H1 (cell line): Measurements from ENCODE around the gene VGLL1. TPM values are rescaled to one million over a fixed set of nuclear protein-coding genes. Genes with fewer than 3 reads are reported as not detected.

Experiments
- CTCF ChIA-PET: fragments of 300-600 bp; sonication (Branson Sonifier 250); formaldehyde crosslinking; loops from one replicate; lab custom pipeline; 2021; ENCODE audit not compliant: partially characterized antibody; lab: Charles Lee
- POLR2A ChIA-PET: fragments of 300-600 bp; sonication (Branson Sonifier 250); formaldehyde crosslinking; loops from one replicate; lab custom pipeline; 2021; ENCODE audit warnings: inconsistent platforms; ENCODE audit not compliant: partially characterized antibody; lab: Charles Lee
- DNase-seq, 2 experiments: peaks; one replicate each; pipeline versions ENCODE4 v3.0.0 to v3.0.0-alpha.2; 2010 to 2022; ENCODE audit warnings: low spot score in 2 of 2, low read depth in 1 of 2, mixed read lengths in 1 of 2
- FAIRE-seq: peaks from 2 replicates; lab custom pipeline; 2011; peaks lifted over from hg19 to GRCh38; lab: Jason Lieb, UNC
- H2AFZ ChIP-seq: 2 replicates; pipeline ENCODE4 v1.8.1; 2012; ENCODE audit warnings: low read length, inconsistent platforms
- H2AK5ac ChIP-seq: 2 replicates; pipeline ENCODE4 v1.6.1; 2013; ENCODE audit warnings: low read depth, low read length
- H2BK120ac ChIP-seq: replicated peaks from 2 replicates; pipeline ENCODE3; 2013; ENCODE audit warnings: low read depth, low read length, inconsistent platforms
- H2BK12ac ChIP-seq: 2 replicates; pipeline ENCODE4 v1.6.1; 2013; ENCODE audit warnings: low read depth, low read length
- H2BK15ac ChIP-seq: 2 replicates; pipeline ENCODE4 v1.6.1; 2013; ENCODE audit warnings: low read length
- H2BK20ac ChIP-seq: 2 replicates; pipeline ENCODE4 v1.6.1; 2013; ENCODE audit warnings: low read length
- H2BK5ac ChIP-seq: 2 replicates; pipeline ENCODE4 v1.6.1; 2013; ENCODE audit warnings: low read depth, low read length
- H3K14ac ChIP-seq: 2 replicates; pipeline ENCODE4 v1.6.1; 2013; ENCODE audit warnings: inconsistent platforms; ENCODE audit not compliant: insufficient read length
- H3K18ac ChIP-seq: 2 replicates; pipeline ENCODE4 v1.6.1; 2013; ENCODE audit warnings: low read length; ENCODE audit errors: extremely low read depth
- H3K23ac ChIP-seq: 2 replicates; pipeline ENCODE4 v1.6.1; 2013; ENCODE audit warnings: inconsistent platforms; ENCODE audit not compliant: insufficient read length
- H3K23me2 ChIP-seq: 2 replicates; pipeline ENCODE4 v1.6.1; 2013; ENCODE audit warnings: low read depth, low read length
- H3K27ac ChIP-seq: 2 replicates; pipeline ENCODE4 v1.6.1; 2011; ENCODE audit warnings: low read depth, low read length, inconsistent platforms
- H3K27me3 ChIP-seq, 4 experiments: replicated peaks in 1 of 4; 1 replicate in 1 of 4; 2 replicates in 3 of 4; pipeline versions ENCODE4 v1.6.1 to v1.8.1; 2011 to 2013; ENCODE audit warnings: low read length in 3 of 4, mild to moderate bottlenecking in 3 of 4, inconsistent platforms in 2 of 4, mixed read lengths in 2 of 4, moderate library complexity in 1 of 4; ENCODE audit not compliant: control insufficient read depth in 3 of 4, insufficient read depth in 3 of 4; ENCODE audit errors: extremely low read depth in 1 of 4
- H3K36me3 ChIP-seq, 4 experiments: 2 replicates each; pipeline versions ENCODE4 v1.6.1 to v1.8.1; 2011 to 2013; ENCODE audit warnings: mild to moderate bottlenecking in 4 of 4, low read length in 3 of 4, moderate library complexity in 2 of 4, control low read depth in 1 of 4, inconsistent platforms in 1 of 4; ENCODE audit not compliant: insufficient read depth in 4 of 4, control insufficient read depth in 2 of 4
- H3K4ac ChIP-seq: replicated peaks from 2 replicates; pipeline ENCODE3; 2013; ENCODE audit warnings: low read length, low read depth, mixed read lengths, inconsistent platforms; ENCODE audit not compliant: insufficient read length
- H3K4me1 ChIP-seq, 4 experiments: replicated peaks in 1 of 4; 1 replicate in 1 of 4; 2 replicates in 3 of 4; pipeline versions ENCODE4 v1.6.1 to v1.8.1; 2011 to 2013; ENCODE audit warnings: low read length in 3 of 4, inconsistent platforms in 2 of 4, mixed read lengths in 1 of 4; ENCODE audit not compliant: insufficient read depth in 4 of 4, control insufficient read depth in 3 of 4
- H3K4me2 ChIP-seq, 2 experiments: 2 replicates each; pipeline versions ENCODE4 v1.6.1 to v1.8.1; 2011 to 2013; ENCODE audit warnings: low read depth in 2 of 2, low read length in 2 of 2, control low read depth in 1 of 2, inconsistent platforms in 1 of 2, mild to moderate bottlenecking in 1 of 2; ENCODE audit not compliant: insufficient read depth in 1 of 2
- H3K4me3 ChIP-seq, 4 experiments: fragments of 200-600, 300-600 bp in 1 of 4; sonication (generic), shearing (Covaris generic), sonication (Bioruptor Twin) in 1 of 4; 2 replicates each; pipeline versions ENCODE4 v1.5.1 to v1.8.1; 2011 to 2016; ENCODE audit warnings: low read length in 4 of 4, low read depth in 3 of 4, control low read depth in 2 of 4, inconsistent platforms in 2 of 4, mild to moderate bottlenecking in 2 of 4, mixed read lengths in 1 of 4, moderate library complexity in 1 of 4; ENCODE audit not compliant: insufficient read depth in 2 of 4; ENCODE audit errors: extremely low read depth in 1 of 4
- H3K56ac ChIP-seq: replicated peaks from 2 replicates; pipeline ENCODE3; 2013; ENCODE audit warnings: low read depth, mild to moderate bottlenecking, mixed read lengths, low read length, inconsistent platforms; ENCODE audit not compliant: insufficient read length
- H3K79me1 ChIP-seq: 2 replicates; pipeline ENCODE4 v1.6.1; 2013; ENCODE audit warnings: low read depth, low read length, control low read depth
- H3K79me2 ChIP-seq, 2 experiments: 2 replicates each; pipeline versions ENCODE4 v1.6.1 to v1.8.1; 2012 to 2013; ENCODE audit warnings: low read length in 2 of 2, mild to moderate bottlenecking in 2 of 2, inconsistent platforms in 1 of 2; ENCODE audit not compliant: insufficient read depth in 2 of 2, control insufficient read depth in 1 of 2
- H3K9ac ChIP-seq, 4 experiments: replicated peaks in 1 of 4; 1 replicate in 1 of 4; 2 replicates in 3 of 4; pipeline versions ENCODE4 v1.6.1 to v1.8.1; 2011 to 2013; ENCODE audit warnings: low read depth in 3 of 4, low read length in 3 of 4, control low read depth in 2 of 4, mild to moderate bottlenecking in 2 of 4, moderate library complexity in 2 of 4, inconsistent platforms in 1 of 4; ENCODE audit errors: extremely low read depth in 1 of 4
- H3K9me3 ChIP-seq, 2 experiments: 2 replicates each; pipeline versions ENCODE4 v1.6.1 to v1.8.1; 2012 to 2013; ENCODE audit warnings: mild to moderate bottlenecking in 2 of 2, moderate library complexity in 2 of 2, control low read depth in 1 of 2, inconsistent platforms in 1 of 2, low read depth in 1 of 2, low read length in 1 of 2, mixed read lengths in 1 of 2; ENCODE audit not compliant: insufficient read depth in 2 of 2
- H4K20me1 ChIP-seq, 2 experiments: replicated peaks in 1 of 2; 2 replicates each; pipeline versions ENCODE3 to v1.8.1; 2011 to 2013; ENCODE audit warnings: inconsistent platforms in 2 of 2, low read length in 2 of 2, mild to moderate bottlenecking in 1 of 2; ENCODE audit not compliant: insufficient read depth in 2 of 2, control insufficient read depth in 1 of 2
- H4K5ac ChIP-seq: 2 replicates; pipeline ENCODE4 v1.6.1; 2013; ENCODE audit warnings: low read length, low read depth, mixed read lengths, inconsistent platforms; ENCODE audit not compliant: insufficient read length
- H4K8ac ChIP-seq: 2 replicates; pipeline ENCODE4 v1.8.0; 2013; ENCODE audit warnings: mild to moderate bottlenecking, moderate library complexity, low read length, inconsistent platforms; ENCODE audit not compliant: insufficient read depth; ENCODE audit errors: extremely low read depth
- H4K91ac ChIP-seq: replicated peaks from 2 replicates; pipeline ENCODE3; 2013; ENCODE audit warnings: low read length, mixed read lengths, inconsistent platforms; ENCODE audit not compliant: insufficient read length
- BACH1 ChIP-seq: IDR thresholded peaks from 2 replicates; pipeline ENCODE4 v1.6.1; 2012; ENCODE audit warnings: low read length, improper control_type of control experiment
- CHD2 ChIP-seq: IDR thresholded peaks from 2 replicates; pipeline ENCODE4 v1.6.1; 2012; ENCODE audit warnings: low read length, improper control_type of control experiment
- CTCF ChIP-seq, 3 experiments: IDR thresholded peaks; 1 replicate in 2 of 3; 2 replicates in 1 of 3; pipeline versions ENCODE4 v1.5.1 to v1.6.1; 2011; ENCODE audit warnings: low read length in 3 of 3, mild to moderate bottlenecking in 3 of 3, inconsistent platforms in 2 of 3, low read depth in 1 of 3, moderate library complexity in 1 of 3; ENCODE audit not compliant: insufficient read depth in 1 of 3; ENCODE audit errors: control extremely low read depth in 1 of 3
- GTF2F1 ChIP-seq: IDR thresholded peaks from 2 replicates; pipeline ENCODE4 v1.6.1; 2012; ENCODE audit warnings: low read depth, low read length, improper control_type of control experiment, borderline replicate concordance
- RFX5 ChIP-seq: IDR thresholded peaks from 2 replicates; pipeline ENCODE4 v1.6.1; 2011; ENCODE audit warnings: low read depth, low read length, improper control_type of control experiment, borderline replicate concordance
- SUZ12 ChIP-seq: fragments of 200-600 bp; sonication (generic); IDR thresholded peaks from 2 replicates; pipeline ENCODE4 v1.6.1; 2012; ENCODE audit warnings: mild to moderate bottlenecking, inconsistent platforms, low read length, moderate library complexity, mixed read lengths
- YY1 ChIP-seq: IDR thresholded peaks from 2 replicates; pipeline ENCODE4 v1.6.1; 2011; ENCODE audit warnings: low read depth, mild to moderate bottlenecking, low read length
- ZNF274 ChIP-seq: IDR thresholded peaks from 2 replicates; pipeline ENCODE4 v1.7.0; 2012; ENCODE audit warnings: low read length, borderline replicate concordance; ENCODE audit errors: extremely low read depth
- polyA plus RNA-seq, 7 experiments: library from polyadenylated mRNA; depleted of rRNA in 3 of 7; stranded (reverse) in 5 of 7; unstranded in 2 of 7; fragments of >200 nt in 5 of 7; fragments of 200-250 nt in 2 of 7; gene quantifications; 1 replicate in 5 of 7; 2 replicates in 1 of 7; 4 replicates in 1 of 7; pipeline versions ENCODE4 v1.2.1 to v1.2.3, GENCODE V29; 2011 to 2013; ENCODE audit warnings: missing spikeins in 2 of 7, mixed read lengths in 2 of 7
- total RNA-seq: library from RNA; stranded (reverse); fragmentation: NEBNext Ultra II Directional; extraction: Animal tissue kit (Norgen Biotek cat#: 25700); gene quantifications from 2 replicates; pipeline ENCODE4 v1.2.1, GENCODE V29; 2021

Gene VGLL1
- total and polyA plus RNA-seq, 2 of the 8 experiments (the other 6 are each of a cell fraction or from before 2014, with no cell fraction given) = not detected

GRCh38 chrX:136580316-136580715, 48.3 kb downstream of the VGLL1 start:
- no peak overlapping the region for H2BK20ac ChIP-seq
- no peak overlapping the region for H3K23ac ChIP-seq
- H3K79me2 ChIP-seq = no peaks in the 10 kb centered on the region
- no peak overlapping the region for H2AK5ac ChIP-seq
- H4K5ac ChIP-seq = no peak overlapping the region
- no peaks in the 10 kb centered on the region for H3K23me2 ChIP-seq
- H2BK5ac ChIP-seq = no peak overlapping the region
- H2AFZ ChIP-seq = no peak overlapping the region
- no peak overlapping the region for H3K9ac ChIP-seq
- no peaks in the 10 kb centered on the region for H3K9me3 ChIP-seq
- DNase-seq (no peak), FAIRE-seq (no peak)
- TF ChIP-seq YY1 (no peak), CHD2 (no peak), SUZ12 (no peak), GTF2F1 (no peak), BACH1 (no peak), CTCF (IDR thresholded peaks at IDR 0.05; ENCODE audit: control extremely low read depth in 1 of 3, insufficient read depth in 1 of 3, low read depth in 1 of 3, low read length in 3 of 3) (no peak), RFX5 (no peak), ZNF274 (no peak)
- H3K4me1 ChIP-seq = no peaks in the 10 kb centered on the region
- H3K14ac ChIP-seq = no peak overlapping the region
- ChIA-PET POLR2A (interaction anchor here (1.1 kb wide), 1 partner anchor 18 kb away, joined by 3 read pairs; no protein-coding TSS in a partner anchor), CTCF (interaction anchor here (1.6 kb wide), 1 partner anchor 308 kb away, joined by 4 read pairs; no protein-coding TSS in a partner anchor)
- no peak overlapping the region for H4K91ac ChIP-seq
- H2BK12ac ChIP-seq = no peak overlapping the region
- H3K56ac ChIP-seq = no peak overlapping the region
- H2BK120ac ChIP-seq = no peak overlapping the region
- H4K20me1 ChIP-seq = no peaks in the 10 kb centered on the region
- H3K36me3 ChIP-seq = no peaks in the 10 kb centered on the region
- no peaks in the 10 kb centered on the region for H3K27me3 ChIP-seq
- no peaks in the 10 kb centered on the region for H3K79me1 ChIP-seq
- no peak overlapping the region for H3K27ac ChIP-seq
- no peak overlapping the region for H3K4me2 ChIP-seq
- H3K4ac ChIP-seq = no peak overlapping the region
- no peak overlapping the region for H3K4me3 ChIP-seq
- no peak overlapping the region for H2BK15ac ChIP-seq
- no peak overlapping the region for H4K8ac ChIP-seq
- no peak overlapping the region for H3K18ac ChIP-seq
